Measurements from ENCODE around the gene TRMT13. TPM values are rescaled to one million over a fixed set of nuclear protein-coding genes. Genes with fewer than 3 reads are reported as not detected.

TRMT13 gene
- 10 to 100 TPM; 20.4 to 21.4 TPM for total RNA-seq

- ChIA-PET POLR2A (interaction anchor here (0.6 kb wide), 2 partner anchors 91 to 300 kb away, joined by 4 read pairs; no protein-coding TSS in a partner anchor), CTCF (interaction anchor here (0.5 to 1.5 kb wide), 7 partner anchors 10 to 327 kb away, joined by 3 to 4 read pairs (median 3); no protein-coding TSS in a partner anchor)
- peak within 1 kb of the TSS; percentile 98 for H3K4me3 Mint-ChIP-seq
- DNase-seq = peak; percentile 98
- peaks cover 20% of the 10 kb centered on the region for H3K36me3 Mint-ChIP-seq (ENCODE audit: low read depth)
- H3K4me1 Mint-ChIP-seq = peaks cover 49% of the 10 kb centered on the region
- no peaks in the 10 kb centered on the region for H3K27me3 Mint-ChIP-seq
- no peaks in the 10 kb centered on the region for H3K9me3 Mint-ChIP-seq
- peak within 1 kb of the TSS; percentile 98 for H3K27ac Mint-ChIP-seq
These were observed at the start of gene TRMT13, which contains the start of gene SASS6 for GRCh38 chr1:100132566-100133477. Gene TRMT13, plus strand, starts transcription at chr1:100133163. Its CDS starts 6 bp downstream, at chr1:100133169. Gene SASS6, minus strand, starts transcription at chr1:100132930. Its CDS starts 116 bp downstream, at chr1:100132814.

- CTCF ChIA-PET = interaction anchor here (0.5 to 0.7 kb wide), 3 partner anchors 17 to 1350 kb away, joined by 3 to 4 read pairs (median 3); no protein-coding TSS in a partner anchor
- POLR2A ChIA-PET = no interaction called here
- no peak overlapping the region for H3K27ac Mint-ChIP-seq
- peaks cover 25% of the 10 kb centered on the region for H3K36me3 Mint-ChIP-seq (ENCODE audit: low read depth)
- H3K4me3 Mint-ChIP-seq = no peak overlapping the region
- H3K9me3 Mint-ChIP-seq = no peaks in the 10 kb centered on the region
- H3K27me3 Mint-ChIP-seq = no peaks in the 10 kb centered on the region
- no peak for DNase-seq
- H3K4me1 Mint-ChIP-seq = no peaks in the 10 kb centered on the region
These were observed 45.6 kb upstream of the TRMT13 start for GRCh38 chr1:100087396-100087795.

- no peaks in the 10 kb centered on the region for H3K27me3 Mint-ChIP-seq
- DNase-seq = no peak
- H3K4me3 Mint-ChIP-seq = no peak overlapping the region
- H3K9me3 Mint-ChIP-seq = no peaks in the 10 kb centered on the region
- ChIA-PET CTCF (no interaction called here), POLR2A (no interaction called here)
- peaks cover 33% of the 10 kb centered on the region for H3K36me3 Mint-ChIP-seq (ENCODE audit: low read depth)
- H3K4me1 Mint-ChIP-seq = no peaks in the 10 kb centered on the region
- H3K27ac Mint-ChIP-seq = no peak overlapping the region
These were observed 43.9 kb upstream of the TRMT13 start for GRCh38 chr1:100089082-100089481.

- ChIA-PET CTCF (no interaction called here), POLR2A (no interaction called here)
- no peaks in the 10 kb centered on the region for H3K27me3 Mint-ChIP-seq
- H3K4me3 Mint-ChIP-seq = no peak overlapping the region
- H3K36me3 Mint-ChIP-seq (ENCODE audit: low read depth) = peaks cover 35% of the 10 kb centered on the region
- H3K4me1 Mint-ChIP-seq = no peaks in the 10 kb centered on the region
- H3K27ac Mint-ChIP-seq = no peak overlapping the region
- DNase-seq = no peak
- H3K9me3 Mint-ChIP-seq = no peaks in the 10 kb centered on the region
These were observed 42.5 kb upstream of the TRMT13 start for GRCh38 chr1:100090471-100090870.

GRCh38 chr1:100100202-100100601 is 32.8 kb upstream of the TRMT13 start:
- no peaks in the 10 kb centered on the region for H3K4me1 Mint-ChIP-seq
- POLR2A ChIA-PET = no interaction called here
- no peaks in the 10 kb centered on the region for H3K9me3 Mint-ChIP-seq
- H3K27me3 Mint-ChIP-seq = no peaks in the 10 kb centered on the region
- CTCF ChIA-PET = no interaction called here
- no peak overlapping the region for H3K27ac Mint-ChIP-seq
- peaks cover 51% of the 10 kb centered on the region for H3K36me3 Mint-ChIP-seq (ENCODE audit: low read depth)
- no peak overlapping the region for H3K4me3 Mint-ChIP-seq
- no peak for DNase-seq

GRCh38 chr1:100101564-100101963 is 31.4 kb upstream of the TRMT13 start:
- peaks cover 52% of the 10 kb centered on the region for H3K36me3 Mint-ChIP-seq (ENCODE audit: low read depth)
- H3K27me3 Mint-ChIP-seq = no peaks in the 10 kb centered on the region
- H3K4me3 Mint-ChIP-seq = no peak overlapping the region
- POLR2A ChIA-PET = no interaction called here
- no peak overlapping the region for H3K27ac Mint-ChIP-seq
- CTCF ChIA-PET = no interaction called here
- H3K4me1 Mint-ChIP-seq = no peaks in the 10 kb centered on the region
- no peaks in the 10 kb centered on the region for H3K9me3 Mint-ChIP-seq
- no peak for DNase-seq

GRCh38 chr1:100107696-100108095 is 25.3 kb upstream of the TRMT13 start:
- ChIA-PET CTCF (interaction anchor here (1.5 kb wide), 1 partner anchor 22 kb away, joined by 5 read pairs; no protein-coding TSS in a partner anchor), POLR2A (no interaction called here)
- peaks cover 5% of the 10 kb centered on the region for H3K4me1 Mint-ChIP-seq
- peaks cover 35% of the 10 kb centered on the region for H3K36me3 Mint-ChIP-seq (ENCODE audit: low read depth)
- H3K27ac Mint-ChIP-seq = no peak overlapping the region
- no peak overlapping the region for H3K4me3 Mint-ChIP-seq
- H3K27me3 Mint-ChIP-seq = no peaks in the 10 kb centered on the region
- H3K9me3 Mint-ChIP-seq = no peaks in the 10 kb centered on the region
- DNase-seq = no peak

- POLR2A ChIA-PET = no interaction called here
- Mint-ChIP-seq H3K27ac (no peak overlapping the region), H3K4me3 (no peak overlapping the region), H3K9me3 (no peaks in the 10 kb centered on the region), H3K36me3 (ENCODE audit: low read depth) (peaks cover 25% of the 10 kb centered on the region), H3K27me3 (no peaks in the 10 kb centered on the region), H3K4me1 (peaks cover 5% of the 10 kb centered on the region)
- CTCF ChIA-PET = no interaction called here
- no peak for DNase-seq
These were observed 23.4 kb upstream of the TRMT13 start for GRCh38 chr1:100109554-100110066.

GRCh38 chr1:100115524-100115923 is 17.4 kb upstream of the TRMT13 start:
- H3K27ac Mint-ChIP-seq = no peak overlapping the region
- CTCF ChIA-PET = no interaction called here

GRCh38 chr1:100122177-100122576 is 10.8 kb upstream of the TRMT13 start:
- Mint-ChIP-seq H3K4me3 (no peak overlapping the region), H3K9me3 (no peaks in the 10 kb centered on the region), H3K27me3 (no peaks in the 10 kb centered on the region), H3K36me3 (ENCODE audit: low read depth) (peaks cover 26% of the 10 kb centered on the region), H3K4me1 (no peaks in the 10 kb centered on the region), H3K27ac (no peak overlapping the region)
- ChIA-PET POLR2A (no interaction called here), CTCF (no interaction called here)
- no peak for DNase-seq

More at GRCh38 chr1:100115524-100115923, 17.4 kb upstream of the TRMT13 start:
- Mint-ChIP-seq H3K36me3 (ENCODE audit: low read depth) (peaks cover 25% of the 10 kb centered on the region), H3K9me3 (no peaks in the 10 kb centered on the region), H3K4me1 (no peaks in the 10 kb centered on the region), H3K4me3 (no peak overlapping the region), H3K27me3 (no peaks in the 10 kb centered on the region)
- DNase-seq = no peak
- POLR2A ChIA-PET = no interaction called here

GRCh38 chr1:100127226-100127625 is 5.7 kb upstream of the TRMT13 start:
- ChIA-PET CTCF (no interaction called here), POLR2A (no interaction called here)
- Mint-ChIP-seq H3K4me1 (peaks cover 26% of the 10 kb centered on the region), H3K36me3 (ENCODE audit: low read depth) (peaks cover 8% of the 10 kb centered on the region), H3K4me3 (no peak overlapping the region), H3K27ac (no peak overlapping the region), H3K27me3 (no peaks in the 10 kb centered on the region), H3K9me3 (no peaks in the 10 kb centered on the region)
- DNase-seq = no peak

- no peak for DNase-seq
- POLR2A ChIA-PET = no interaction called here
- Mint-ChIP-seq H3K27me3 (no peaks in the 10 kb centered on the region), H3K27ac (no peak overlapping the region), H3K36me3 (ENCODE audit: low read depth) (peaks cover 13% of the 10 kb centered on the region), H3K4me3 (no peak overlapping the region), H3K9me3 (no peaks in the 10 kb centered on the region), H3K4me1 (peaks cover 50% of the 10 kb centered on the region)
- CTCF ChIA-PET = interaction anchor here (1.0 to 1.6 kb wide), 2 partner anchors 9 to 24 kb away, joined by 3 to 5 read pairs; no protein-coding TSS in a partner anchor
These were observed 2.3 kb upstream of the TRMT13 start for GRCh38 chr1:100130552-100131077.

GRCh38 chr1:100131623-100132022 is 1.3 kb upstream of the TRMT13 start:
- ChIA-PET CTCF (interaction anchor here (0.6 kb wide), 1 partner anchor 121 kb away, joined by 3 read pairs; no protein-coding TSS in a partner anchor), POLR2A (no interaction called here)

More at GRCh38 chr1:100131623-100132022, 1.3 kb upstream of the TRMT13 start:
- peaks cover 11% of the 10 kb centered on the region for H3K36me3 Mint-ChIP-seq (ENCODE audit: low read depth)
- peak overlapping the region; percentile 98 for H3K27ac Mint-ChIP-seq
- H3K9me3 Mint-ChIP-seq = no peaks in the 10 kb centered on the region
- H3K4me3 Mint-ChIP-seq = peak overlapping the region; percentile 98
- no peaks in the 10 kb centered on the region for H3K27me3 Mint-ChIP-seq
- peaks cover 53% of the 10 kb centered on the region for H3K4me1 Mint-ChIP-seq
- DNase-seq = no peak

All from activated CD4-positive, alpha-beta T cell treated with anti-CD3 and anti-CD28 coated beads, Interleukin-2, amount 10 ng/mL, durations not matched to agents 7 days and 5 days (primary cell).